Glutamatergic neuron (in vitro differentiated cells): ENCODE results near the gene BAHCC1. TPM values are rescaled to one million over a fixed set of nuclear protein-coding genes. Genes with fewer than 3 reads are reported as not detected.

ENCODE experiments used
- DNase-seq: peaks from one replicate; pipeline ENCODE4 v3.0.0; 2022
- H3K27ac Mint-ChIP-seq: one replicate; pipeline ENCODE4 v1.8.0; 2020; ENCODE audit warnings: mild to moderate bottlenecking, mixed read lengths, inconsistent platforms; ENCODE audit not compliant: unreplicated experiment
- H3K27me3 Mint-ChIP-seq: one replicate; pipeline ENCODE4 v1.8.0; 2020; ENCODE audit warnings: mild to moderate bottlenecking, moderate library complexity, mixed read lengths, inconsistent platforms; ENCODE audit not compliant: unreplicated experiment
- H3K36me3 Mint-ChIP-seq: one replicate; pipeline ENCODE4 v1.8.0; 2020; ENCODE audit warnings: mild to moderate bottlenecking, mixed read lengths, inconsistent platforms; ENCODE audit not compliant: unreplicated experiment
- H3K4me1 Mint-ChIP-seq: one replicate; pipeline ENCODE4 v1.8.0; 2020; ENCODE audit warnings: mild to moderate bottlenecking, low read depth, mixed read lengths, inconsistent platforms; ENCODE audit not compliant: unreplicated experiment
- H3K4me3 Mint-ChIP-seq: one replicate; pipeline ENCODE4 v1.8.0; 2020; ENCODE audit warnings: mild to moderate bottlenecking, mixed read lengths, inconsistent platforms; ENCODE audit not compliant: unreplicated experiment
- H3K9me3 Mint-ChIP-seq: one replicate; pipeline ENCODE4 v1.8.0; 2020; ENCODE audit warnings: mild to moderate bottlenecking, moderate library complexity, mixed read lengths, inconsistent platforms; ENCODE audit not compliant: unreplicated experiment
- CTCF ChIP-seq: fragments of 200-600 bp; sonication (generic); IDR thresholded peaks from one replicate; pipeline ENCODE4 v1.5.0; 2021; ENCODE audit not compliant: partially characterized antibody, unreplicated experiment
- long read RNA-seq: library from polyadenylated mRNA; unstranded; transcript quantifications from one replicate; pipeline ENCODE4 v2.0.0, GENCODE V29; 2020; ENCODE audit not compliant: unreplicated experiment
- total RNA-seq: library from RNA; stranded (reverse); fragmentation: NEBNext Ultra II Directional; extraction: Animal tissue kit (Norgen Biotek cat#: 25700); gene quantifications from one replicate; pipeline ENCODE4 v1.2.1, GENCODE V29; 2021; ENCODE audit not compliant: unreplicated experiment

BAHCC1 gene
- total RNA-seq = 111 TPM
- long read RNA-seq, partial matches to known transcripts = 0 of 4 reads
- long read RNA-seq, other reads (novel, unspliced or antisense) = 4 of 4 reads

GRCh38 chr17:81394921-81395599 is at the start of gene BAHCC1:
TSS of gene BAHCC1 (plus strand) at chr17:81395457. CDS start at chr17:81399740, 4,283 bp downstream.
- Mint-ChIP-seq H3K4me1 (peaks cover 23% of the 10 kb centered on the region), H3K27ac (peak within 1 kb of the TSS; percentile 95), H3K9me3 (peaks cover 38% of the 10 kb centered on the region)

GRCh38 chr17:81346090-81346907 is 49.0 kb upstream of the BAHCC1 start:
- peaks cover 29% of the 10 kb centered on the region for H3K27me3 Mint-ChIP-seq
- peak overlapping the region; percentile 82 for H3K27ac Mint-ChIP-seq
- peak overlapping the region; percentile 83 for H3K4me3 Mint-ChIP-seq
- peaks cover 45% of the 10 kb centered on the region for H3K9me3 Mint-ChIP-seq
- DNase-seq = peak; percentile 100
- no peak for TF ChIP-seq CTCF
- peaks cover 27% of the 10 kb centered on the region for H3K4me1 Mint-ChIP-seq
- H3K36me3 Mint-ChIP-seq = peaks cover 12% of the 10 kb centered on the region

More at GRCh38 chr17:81394921-81395599, at the start of gene BAHCC1:
- Mint-ChIP-seq H3K4me3 (peak within 1 kb of the TSS; percentile 91), H3K36me3 (no peaks in the 10 kb centered on the region), H3K27me3 (peaks cover 32% of the 10 kb centered on the region)
- DNase-seq = peak; percentile 100
- no peak for TF ChIP-seq CTCF

GRCh38 chr17:81346908-81347349 is 48.3 kb upstream of the BAHCC1 start:
- Mint-ChIP-seq H3K4me3 (peak overlapping the region; percentile 83), H3K27ac (peak overlapping the region; percentile 82), H3K36me3 (peaks cover 15% of the 10 kb centered on the region), H3K27me3 (peaks cover 29% of the 10 kb centered on the region), H3K4me1 (peaks cover 28% of the 10 kb centered on the region), H3K9me3 (peaks cover 48% of the 10 kb centered on the region)
- no peak for TF ChIP-seq CTCF
- no peak for DNase-seq

GRCh38 chr17:81347437-81347836 is 47.8 kb upstream of the BAHCC1 start:
- peaks cover 12% of the 10 kb centered on the region for H3K36me3 Mint-ChIP-seq

More at GRCh38 chr17:81347437-81347836, 47.8 kb upstream of the BAHCC1 start:
- no peak for TF ChIP-seq CTCF
- Mint-ChIP-seq H3K27ac (peak overlapping the region; percentile 82), H3K9me3 (peaks cover 44% of the 10 kb centered on the region), H3K27me3 (peaks cover 25% of the 10 kb centered on the region), H3K4me3 (peak overlapping the region; percentile 83), H3K4me1 (peaks cover 28% of the 10 kb centered on the region)
- DNase-seq = no peak
